ENCODE results near the gene GRM7. TPM values are rescaled to one million over a fixed set of nuclear protein-coding genes. Genes with fewer than 3 reads are reported as not detected.

GRM7 gene
- total and polyA plus RNA-seq, 9 of the 15 experiments (the other 6 are each of a cell fraction or from before 2014, with no cell fraction given): not detected

GRCh38 chr3:7393944-7394605, 533.2 kb downstream of the GRM7 start:
- BruUV-seq (replicated peaks): no TSS peak
- Histone ChIP-seq H3K9me1 (ENCODE audit: control insufficient read depth, insufficient read depth, low read length) (no peaks in the 10 kb centered on the region), H3K9me3 (replicated peaks; ENCODE audit: control insufficient read depth, insufficient read depth, low read depth, low read length) (no peaks in the 10 kb centered on the region; the same call in 1 of the 2 replicates), H3K9ac (ENCODE audit: insufficient read depth in 1 of 2, low read depth in 2 of 2, low read length in 2 of 2) (no peak overlapping the region), H3K27ac (ENCODE audit: extremely low read depth, low read depth, low read length) (no peak overlapping the region), H3K4me2 (ENCODE audit: insufficient read depth, low read length) (no peak overlapping the region), H3K79me2 (ENCODE audit: control insufficient read depth, insufficient read depth, low read length) (no peaks in the 10 kb centered on the region), H2AFZ (ENCODE audit: low read depth, low read length) (no peak overlapping the region), H3K4me3 (no peak overlapping the region), H3K36me3 (ENCODE audit: control insufficient read depth, insufficient read depth, low read length) (no peaks in the 10 kb centered on the region), H3K4me1 (replicated peaks in 1 of 2; ENCODE audit: control insufficient read depth in 2 of 2, insufficient read depth in 2 of 2, low read length in 2 of 2) (no peaks in the 10 kb centered on the region), H3K27me3 (ENCODE audit: control insufficient read depth in 2 of 2, insufficient read depth in 2 of 2, low read length in 2 of 2) (no peaks in the 10 kb centered on the region), H4K20me1 (replicated peaks; ENCODE audit: control insufficient read depth, insufficient read depth, low read length) (no peaks in the 10 kb centered on the region)
- ChIA-PET CTCF (ENCODE audit: low intra/inter-chr PET ratio) (no interaction called here), POLR2A (interaction anchor here (0.6 kb wide), 1 partner anchor 152 kb away, joined by 3 read pairs; no protein-coding TSS in a partner anchor)
- no peak for TF ChIP-seq NFATC3 (IDR thresholded peaks at IDR 0.05)
- TF ChIP-seq SREBF2 (CRISPR knock-in tag; IDR thresholded peaks at IDR 0.05): no peak
- no peak for TF ChIP-seq HNRNPK (IDR thresholded peaks at IDR 0.05; ENCODE audit: low read depth, low read length, poor library complexity, severe bottlenecking)
- ATAC-seq: no peak
- DNase-seq (ENCODE audit: extremely low read depth in 1 of 4, low spot score in 3 of 4): no peak
- in situ Hi-C loops (cut with MboI) (no loop called here), intact Hi-C loops (cut with micrococcal nuclease) (no loop called here)
- no peak for FAIRE-seq
- WGBS (ENCODE audit: insufficient coverage, low coverage, missing lambda C conversion rate): 1% methylated on average over 6 of the region's 6 CpGs

GRCh38 chr3:7396534-7396933, 535.6 kb downstream of the GRM7 start:
- DNase-seq (ENCODE audit: extremely low read depth in 1 of 4, low spot score in 3 of 4) (no peak), FAIRE-seq (no peak), ATAC-seq (no peak)
- WGBS (ENCODE audit: insufficient coverage, low coverage, missing lambda C conversion rate): 0% methylated on average over 2 of the region's 2 CpGs
- Histone ChIP-seq H3K4me3 (no peak overlapping the region), H3K9ac (ENCODE audit: insufficient read depth in 1 of 2, low read depth in 2 of 2, low read length in 2 of 2) (no peak overlapping the region), H3K27ac (ENCODE audit: extremely low read depth, low read depth, low read length) (no peak overlapping the region), H4K20me1 (replicated peaks; ENCODE audit: control insufficient read depth, insufficient read depth, low read length) (no peaks in the 10 kb centered on the region), H3K36me3 (ENCODE audit: control insufficient read depth, insufficient read depth, low read length) (no peaks in the 10 kb centered on the region), H3K4me1 (replicated peaks in 1 of 2; ENCODE audit: control insufficient read depth in 2 of 2, insufficient read depth in 2 of 2, low read length in 2 of 2) (no peaks in the 10 kb centered on the region), H3K4me2 (ENCODE audit: insufficient read depth, low read length) (no peak overlapping the region), H2AFZ (ENCODE audit: low read depth, low read length) (no peak overlapping the region), H3K79me2 (ENCODE audit: control insufficient read depth, insufficient read depth, low read length) (no peaks in the 10 kb centered on the region), H3K9me1 (ENCODE audit: control insufficient read depth, insufficient read depth, low read length) (no peaks in the 10 kb centered on the region), H3K9me3 (replicated peaks; ENCODE audit: control insufficient read depth, insufficient read depth, low read depth, low read length) (no peaks in the 10 kb centered on the region; the same call in 1 of the 2 replicates), H3K27me3 (ENCODE audit: control insufficient read depth in 2 of 2, insufficient read depth in 2 of 2, low read length in 2 of 2) (no peaks in the 10 kb centered on the region)
- BruUV-seq (replicated peaks): no TSS peak
- in situ Hi-C loops (cut with MboI) (no loop called here), intact Hi-C loops (cut with micrococcal nuclease) (no loop called here)
- ChIA-PET POLR2A (no interaction called here), CTCF (ENCODE audit: low intra/inter-chr PET ratio) (no interaction called here)
- no peak for TF ChIP-seq ZBTB49 (CRISPR knock-in tag; IDR thresholded peaks at IDR 0.05; ENCODE audit: borderline replicate concordance)
- no peak for TF ChIP-seq SIRT6 (IDR thresholded peaks at IDR 0.05; ENCODE audit: low read depth, low read length)
- no peak for TF ChIP-seq JUNB (CRISPR knock-in tag; conservative IDR thresholded peaks at IDR 0.05)
- TF ChIP-seq KLF1 (tag; IDR thresholded peaks at IDR 0.05): no peak
- TF ChIP-seq DEAF1 (CRISPR knock-in tag; IDR thresholded peaks at IDR 0.05): no peak
- no peak for TF ChIP-seq RB1 (IDR thresholded peaks at IDR 0.05; ENCODE audit: low read depth)
- no peak for TF ChIP-seq ELK3 (CRISPR knock-in tag; IDR thresholded peaks at IDR 0.05)
- TF ChIP-seq YBX1 (IDR thresholded peaks at IDR 0.05): no peak
- no peak for TF ChIP-seq RFX5 (IDR thresholded peaks at IDR 0.05; ENCODE audit: low read depth, low read length)

All from K562 (cell line).